PC-9 (cell line): ENCODE data around the gene IL16.

ENCODE experiments used
- CTCF ChIP-seq: fragments of 200-600 bp; sonication (generic); conservative IDR thresholded peaks from 2 replicates; pipeline ENCODE4 v1.6.1; 2017; ENCODE audit warnings: mixed run types, antibody characterized with exemption, mild to moderate bottlenecking, moderate library complexity
- EZH2 ChIP-seq: fragments of 200-600 bp; sonication (generic); IDR thresholded peaks from 2 replicates; pipeline ENCODE4 v1.8.0; 2017; ENCODE audit warnings: antibody characterized with exemption, low read depth

DNA sequence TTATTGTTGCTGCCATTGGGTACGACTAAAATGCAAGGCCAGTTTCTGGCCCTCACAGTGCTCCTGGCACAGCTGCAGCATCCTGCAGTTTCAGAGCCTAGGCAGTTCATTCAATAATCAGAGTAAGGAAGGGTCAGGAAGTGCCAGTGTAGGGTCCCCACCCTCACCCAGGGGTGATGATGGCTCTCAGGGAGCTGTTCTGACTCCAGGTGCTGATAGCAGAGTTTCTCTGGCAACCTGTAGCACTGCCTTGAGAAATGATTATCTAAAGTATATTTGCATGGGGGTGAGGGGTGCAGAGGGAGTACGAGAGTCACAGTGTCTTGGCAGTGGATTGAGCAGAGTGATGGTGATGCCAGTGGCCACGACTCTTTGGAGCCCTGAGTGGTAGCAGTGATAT, 15.5 kb upstream of the IL16 start:
- TF ChIP-seq CTCF (no peak), EZH2 (no peak)
